ENCODE measurements around the gene P2RY13. TPM values are rescaled to one million over a fixed set of nuclear protein-coding genes. Genes with fewer than 3 reads are reported as not detected.

The P2RY13 gene
- total and polyA plus RNA-seq, 4 donors: 2.2 to 15.8 (median 4.9) TPM

GRCh38 chr3:151328298-151328995 lies 902 bp downstream of the P2RY13 start:
- peak overlapping the region in 1 of 2 donors; percentile 39 for H3K27ac ChIP-seq (ENCODE audit: low read depth in 1 of 2, low read length in 1 of 2)
- DNase-seq: peak in 2 of 3 donors; percentile 37 to 56
- H3K4me3 ChIP-seq: no peak overlapping the region
- H3K4me1 ChIP-seq (ENCODE audit: control insufficient read depth in 5 of 5, insufficient read depth in 5 of 5, low read length in 5 of 5): peaks cover 0 to 3% (median 0%) of the 10 kb centered on the region in 5 donors
- no peaks in the 10 kb centered on the region for H3K27me3 ChIP-seq (ENCODE audit: control insufficient read depth in 3 of 3, insufficient read depth in 3 of 3, low read length in 2 of 3)
- H3K36me3 ChIP-seq (ENCODE audit: control insufficient read depth in 4 of 4, insufficient read depth in 4 of 4, low read length in 4 of 4): no peaks in the 10 kb centered on the region
- no peak overlapping the region for H3K9ac ChIP-seq (ENCODE audit: insufficient read depth in 1 of 2, low read length in 2 of 2)
- no peak for TF ChIP-seq CTCF (IDR thresholded peaks at IDR 0.05; ENCODE audit: control extremely low read depth, extremely low read depth)
- no peaks in the 10 kb centered on the region for H3K9me3 ChIP-seq (ENCODE audit: control insufficient read depth in 4 of 4, insufficient read depth in 3 of 4, low read length in 3 of 4)
- ATAC-seq (ENCODE audit: insufficient read depth, low FRiP score): no peak
- whole genome bisulfite sequencing, 2 donors: 24 to 34% methylated on average over 10 of the region's 10 CpGs

- Histone ChIP-seq H3K4me3 (no peak overlapping the region), H3K27ac (ENCODE audit: low read depth in 1 of 2, low read length in 1 of 2) (no peak overlapping the region), H3K4me1 (ENCODE audit: control insufficient read depth in 5 of 5, insufficient read depth in 5 of 5, low read length in 5 of 5) (peaks cover 0 to 3% (median 0%) of the 10 kb centered on the region in 5 donors), H3K9me3 (ENCODE audit: control insufficient read depth in 4 of 4, insufficient read depth in 3 of 4, low read length in 3 of 4) (no peaks in the 10 kb centered on the region), H3K27me3 (ENCODE audit: control insufficient read depth in 3 of 3, insufficient read depth in 3 of 3, low read length in 2 of 3) (no peaks in the 10 kb centered on the region), H3K9ac (ENCODE audit: insufficient read depth in 1 of 2, low read length in 2 of 2) (no peak overlapping the region), H3K36me3 (ENCODE audit: control insufficient read depth in 4 of 4, insufficient read depth in 4 of 4, low read length in 4 of 4) (no peaks in the 10 kb centered on the region)
- WGBS, 2 donors: 9 to 14% methylated on average over 3 of the region's 3 CpGs
- TF ChIP-seq CTCF (IDR thresholded peaks at IDR 0.05; ENCODE audit: control extremely low read depth, extremely low read depth): no peak
- ATAC-seq (ENCODE audit: insufficient read depth, low FRiP score): no peak
- DNase-seq: peak in 2 of 3 donors; percentile 43 to 50
Observed at GRCh38 chr3:151327571-151328198, 1.7 kb downstream of the P2RY13 start.

GRCh38 chr3:151322511-151322910 lies 6.8 kb downstream of the P2RY13 start:
- Histone ChIP-seq H3K4me1 (ENCODE audit: control insufficient read depth in 5 of 5, insufficient read depth in 5 of 5, low read length in 5 of 5) (no peaks in the 10 kb centered on the region), H3K36me3 (ENCODE audit: control insufficient read depth in 4 of 4, insufficient read depth in 4 of 4, low read length in 4 of 4) (no peaks in the 10 kb centered on the region), H3K9me3 (ENCODE audit: control insufficient read depth in 4 of 4, insufficient read depth in 3 of 4, low read length in 3 of 4) (no peaks in the 10 kb centered on the region), H3K9ac (ENCODE audit: insufficient read depth in 1 of 2, low read length in 2 of 2) (no peak overlapping the region), H3K27ac (ENCODE audit: low read depth in 1 of 2, low read length in 1 of 2) (no peak overlapping the region), H3K27me3 (ENCODE audit: control insufficient read depth in 3 of 3, insufficient read depth in 3 of 3, low read length in 2 of 3) (no peaks in the 10 kb centered on the region), H3K4me3 (no peak overlapping the region)
- TF ChIP-seq CTCF (IDR thresholded peaks at IDR 0.05; ENCODE audit: control extremely low read depth, extremely low read depth): no peak
- ATAC-seq (ENCODE audit: insufficient read depth, low FRiP score) (no peak), DNase-seq (no peak)
- WGBS, 2 donors: 24 to 73% methylated on average over 1 of the region's 1 CpG
